ENCODE data around the gene KLF16. TPM values are rescaled to one million over a fixed set of nuclear protein-coding genes. Genes with fewer than 3 reads are reported as not detected.
A peak's percentile ranks its signal among the peaks of the same experiment; 100 is the strongest.

KLF16 gene
- total RNA-seq, 1 donor from 2014 or later: 6.4 TPM

DNA sequence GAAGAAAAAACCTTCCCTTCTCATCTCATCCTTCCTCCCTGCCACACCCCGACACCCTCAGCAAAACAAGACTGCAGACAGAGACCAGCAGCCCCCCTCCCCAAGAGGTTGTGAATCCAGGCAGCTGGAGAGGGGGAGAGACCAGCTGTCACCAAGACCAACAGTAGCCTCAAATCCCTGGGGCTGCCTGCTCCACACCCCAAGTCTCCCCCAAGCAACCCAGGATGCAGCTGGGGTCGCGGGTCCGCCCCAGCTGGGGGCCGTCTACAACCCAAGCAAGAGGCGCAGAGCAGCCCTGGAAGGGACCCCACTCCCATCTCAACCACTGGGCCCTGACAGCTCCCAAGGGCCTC lies 7.1 kb downstream of the KLF16 start:
- intact Hi-C loops (cut with micrococcal nuclease): no loop called here
- TF ChIP-seq, protein P1, sequence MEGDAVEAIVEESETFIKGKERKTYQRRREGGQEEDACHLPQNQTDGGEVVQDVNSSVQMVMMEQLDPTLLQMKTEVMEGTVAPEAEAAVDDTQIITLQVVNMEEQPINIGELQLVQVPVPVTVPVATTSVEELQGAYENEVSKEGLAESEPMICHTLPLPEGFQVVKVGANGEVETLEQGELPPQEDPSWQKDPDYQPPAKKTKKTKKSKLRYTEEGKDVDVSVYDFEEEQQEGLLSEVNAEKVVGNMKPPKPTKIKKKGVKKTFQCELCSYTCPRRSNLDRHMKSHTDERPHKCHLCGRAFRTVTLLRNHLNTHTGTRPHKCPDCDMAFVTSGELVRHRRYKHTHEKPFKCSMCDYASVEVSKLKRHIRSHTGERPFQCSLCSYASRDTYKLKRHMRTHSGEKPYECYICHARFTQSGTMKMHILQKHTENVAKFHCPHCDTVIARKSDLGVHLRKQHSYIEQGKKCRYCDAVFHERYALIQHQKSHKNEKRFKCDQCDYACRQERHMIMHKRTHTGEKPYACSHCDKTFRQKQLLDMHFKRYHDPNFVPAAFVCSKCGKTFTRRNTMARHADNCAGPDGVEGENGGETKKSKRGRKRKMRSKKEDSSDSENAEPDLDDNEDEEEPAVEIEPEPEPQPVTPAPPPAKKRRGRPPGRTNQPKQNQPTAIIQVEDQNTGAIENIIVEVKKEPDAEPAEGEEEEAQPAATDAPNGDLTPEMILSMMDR (IDR thresholded peaks at IDR 0.05; ENCODE audit: borderline replicate concordance): no peak
- Histone ChIP-seq H3K4me3 (peak overlapping the region; percentile 69), H3K27ac (replicated peaks) (peak overlapping the region; percentile 96), H3K9me3 (replicated peaks) (no peaks in the 10 kb centered on the region), H3K36me3 (no peaks in the 10 kb centered on the region), H3K4me1 (peaks cover 96% of the 10 kb centered on the region), H3K27me3 (ENCODE audit: low read depth) (no peaks in the 10 kb centered on the region)
- DNase-seq: no peak

DNA sequence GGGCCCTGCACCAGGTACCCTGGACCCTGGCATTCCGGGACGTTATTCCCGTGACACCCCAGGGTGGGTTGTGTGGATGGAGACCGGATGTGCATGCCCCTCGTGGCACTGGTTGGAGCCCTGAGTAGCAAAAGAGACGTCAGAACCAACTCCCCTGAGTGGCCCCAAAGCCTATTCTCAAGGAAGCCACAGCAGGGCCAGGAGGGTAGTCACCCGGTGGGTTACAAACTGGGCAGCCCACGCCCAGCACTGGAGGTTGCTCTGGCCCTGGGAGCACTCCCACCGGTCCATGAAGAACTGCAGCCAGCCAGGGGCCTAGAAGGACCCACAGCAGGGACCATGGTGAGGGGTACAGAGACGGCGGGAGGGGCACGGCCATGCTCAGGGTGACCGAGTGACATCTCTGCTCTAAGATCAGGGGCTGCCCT lies 7.5 kb downstream of the KLF16 start:
- H3K4me1 ChIP-seq: peaks cover 91% of the 10 kb centered on the region
- H3K27me3 ChIP-seq (ENCODE audit: low read depth): no peaks in the 10 kb centered on the region
- no peak for DNase-seq
- H3K4me3 ChIP-seq: peak overlapping the region; percentile 69
- TF ChIP-seq, protein P1 (IDR thresholded peaks at IDR 0.05; ENCODE audit: borderline replicate concordance): no peak
- H3K9me3 ChIP-seq (replicated peaks): no peaks in the 10 kb centered on the region
- peak overlapping the region; percentile 96 for H3K27ac ChIP-seq (replicated peaks)
- intact Hi-C loops (cut with micrococcal nuclease): no loop called here
- no peaks in the 10 kb centered on the region for H3K36me3 ChIP-seq

DNA sequence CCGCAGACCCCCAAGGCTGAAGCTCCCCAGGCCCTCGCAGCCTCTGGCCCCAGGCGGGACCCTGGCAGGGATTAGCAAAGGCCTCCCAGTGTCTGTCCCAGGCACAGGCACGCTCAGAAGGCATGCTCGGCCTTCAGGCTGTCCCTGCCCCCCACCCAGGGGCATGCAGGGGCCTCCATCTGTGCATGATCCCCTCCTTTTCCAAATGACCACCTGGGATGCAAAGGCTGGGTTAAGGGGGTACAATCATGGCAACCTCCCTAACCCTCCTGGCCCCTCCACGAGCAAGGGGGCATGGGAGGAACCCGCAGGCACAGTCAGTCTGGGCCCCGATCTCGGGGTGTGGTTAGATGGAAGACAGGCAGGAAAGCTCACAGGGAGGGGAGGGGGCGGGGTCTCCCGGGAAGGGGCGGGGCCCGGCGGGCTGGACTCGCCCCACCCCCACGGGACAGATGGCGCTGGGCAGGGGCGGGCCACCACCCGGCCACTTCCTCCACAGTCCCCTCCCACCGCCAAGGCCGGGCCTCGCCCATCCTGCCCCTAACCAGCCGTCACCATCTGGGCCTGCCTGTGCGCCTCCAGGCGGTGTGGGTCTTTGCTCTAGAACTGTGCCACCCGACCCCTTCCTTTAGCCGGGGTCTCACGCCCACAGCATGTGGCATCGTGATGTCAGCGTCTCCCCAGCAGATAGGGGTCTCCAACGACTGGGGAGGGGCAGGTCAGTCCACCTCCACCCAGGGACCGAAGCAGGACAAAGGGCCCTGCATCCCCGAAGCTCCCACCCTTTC lies 8.1 kb downstream of the KLF16 start:
- Histone ChIP-seq H3K36me3 (no peaks in the 10 kb centered on the region), H3K27ac (replicated peaks) (peak overlapping the region; percentile 96), H3K4me1 (peaks cover 85% of the 10 kb centered on the region), H3K9me3 (replicated peaks) (no peaks in the 10 kb centered on the region), H3K4me3 (peak overlapping the region; percentile 69), H3K27me3 (ENCODE audit: low read depth) (no peaks in the 10 kb centered on the region)
- intact Hi-C loops (cut with micrococcal nuclease): no loop called here
- TF ChIP-seq, protein P1 (IDR thresholded peaks at IDR 0.05; ENCODE audit: borderline replicate concordance): no peak
- peak; percentile 93 for DNase-seq

DNA sequence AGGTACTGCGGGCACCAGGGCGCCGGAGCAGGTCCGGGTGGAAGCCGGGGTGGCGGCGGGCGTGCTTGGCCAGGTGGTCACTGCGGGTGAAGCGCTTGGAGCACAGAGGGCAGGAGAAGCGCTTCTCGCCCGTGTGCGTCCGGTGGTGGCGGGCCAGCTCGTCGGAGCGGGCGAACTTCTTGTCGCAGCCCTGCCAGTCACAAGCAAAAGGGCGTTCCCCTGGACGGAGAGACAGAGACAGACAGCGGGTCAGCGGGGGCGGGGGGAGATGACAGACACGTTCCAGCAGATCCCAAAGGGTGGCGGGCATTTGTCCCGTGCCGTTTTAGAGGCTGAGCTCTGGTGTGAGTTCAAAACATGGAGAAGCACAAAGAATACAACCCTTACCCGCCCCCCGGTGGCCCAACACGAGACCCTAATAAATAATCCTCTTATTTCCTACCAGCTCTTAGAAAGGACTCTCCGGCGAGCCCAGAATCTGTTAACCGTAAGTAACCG lies 8.8 kb downstream of the KLF16 start:
- intact Hi-C loops (cut with micrococcal nuclease): no loop called here
- peak; percentile 74 for DNase-seq
- peak overlapping the region; percentile 69 for H3K4me3 ChIP-seq
- H3K4me1 ChIP-seq: peaks cover 78% of the 10 kb centered on the region
- H3K9me3 ChIP-seq (replicated peaks): no peaks in the 10 kb centered on the region
- TF ChIP-seq, protein P1 (IDR thresholded peaks at IDR 0.05; ENCODE audit: borderline replicate concordance): no peak
- peak overlapping the region; percentile 96 for H3K27ac ChIP-seq (replicated peaks)
- no peaks in the 10 kb centered on the region for H3K27me3 ChIP-seq (ENCODE audit: low read depth)
- no peaks in the 10 kb centered on the region for H3K36me3 ChIP-seq

DNA sequence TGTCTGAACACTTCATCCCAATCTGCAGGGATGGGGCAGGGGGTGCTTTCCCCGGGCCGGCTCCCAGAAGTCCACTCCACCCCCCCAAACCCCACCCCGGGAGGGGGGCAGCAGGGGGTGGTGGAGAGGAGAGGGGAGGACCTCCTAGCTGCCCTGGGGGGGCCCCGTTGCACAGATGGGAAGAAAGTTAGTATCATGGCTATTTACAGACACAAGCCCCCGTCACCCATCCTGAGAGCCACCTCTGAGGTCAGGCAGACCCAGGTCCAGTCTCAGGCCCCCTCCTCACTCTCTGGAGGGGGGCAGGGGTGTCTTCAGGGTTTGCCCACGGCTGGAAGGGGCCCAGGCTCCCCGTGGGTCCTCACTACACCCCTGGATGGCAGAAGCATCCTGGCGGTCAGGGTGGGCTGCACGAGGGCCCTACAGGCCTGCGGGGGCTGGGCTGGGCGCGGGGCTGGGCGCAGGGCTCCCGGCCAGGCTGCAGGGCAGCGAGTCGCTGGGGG lies 9.3 kb downstream of the KLF16 start:
- no peaks in the 10 kb centered on the region for H3K27me3 ChIP-seq (ENCODE audit: low read depth)
- H3K9me3 ChIP-seq (replicated peaks): no peaks in the 10 kb centered on the region
- TF ChIP-seq, protein P1 (IDR thresholded peaks at IDR 0.05; ENCODE audit: borderline replicate concordance): no peak
- H3K27ac ChIP-seq (replicated peaks): peak overlapping the region; percentile 96
- DNase-seq: no peak
- intact Hi-C loops (cut with micrococcal nuclease): no loop called here
- no peaks in the 10 kb centered on the region for H3K36me3 ChIP-seq
- peak overlapping the region; percentile 69 for H3K4me3 ChIP-seq
- H3K4me1 ChIP-seq: peaks cover 73% of the 10 kb centered on the region
